Measurements from ENCODE around the gene FAM193B.

The FAM193B gene

GRCh38 chr5:177554474-177555111, at the start of gene FAM193B:
Gene FAM193B (minus strand): TSS chr5:177554563. CDS start chr5:177554458, 105 bp downstream.
- peak; percentile 55 for DNase-seq

- DNase-seq, result no peak
Measured at GRCh38 chr5:177604116-177604521, 49.8 kb upstream of the FAM193B start.

GRCh38 chr5:177603631-177604030, 49.3 kb upstream of the FAM193B start:
- no peak for DNase-seq

GRCh38 chr5:177602458-177602830, 48.1 kb upstream of the FAM193B start:
- no peak for DNase-seq

GRCh38 chr5:177601577-177602457, 47.5 kb upstream of the FAM193B start:
- DNase-seq, result no peak

GRCh38 chr5:177601126-177601525, 46.8 kb upstream of the FAM193B start:
- DNase-seq, result no peak

GRCh38 chr5:177600508-177601018, 46.2 kb upstream of the FAM193B start:
- DNase-seq, result no peak

- peak; percentile 20 for DNase-seq
Measured at GRCh38 chr5:177599731-177600507, 45.6 kb upstream of the FAM193B start, which contains the start of gene B4GALT7. Gene B4GALT7 (plus strand): TSS chr5:177600132. CDS start chr5:177600211, 79 bp downstream.

GRCh38 chr5:177598477-177598876, 44.1 kb upstream of the FAM193B start:
- DNase-seq, result no peak

- no peak for DNase-seq
Measured at GRCh38 chr5:177596775-177597238, 42.4 kb upstream of the FAM193B start.

- no peak for DNase-seq
Measured at GRCh38 chr5:177595991-177596774, 41.8 kb upstream of the FAM193B start.

- DNase-seq, result no peak
Measured at GRCh38 chr5:177595026-177595585, 40.7 kb upstream of the FAM193B start.

GRCh38 chr5:177594071-177594470, 39.7 kb upstream of the FAM193B start:
- no peak for DNase-seq

- DNase-seq, result no peak
Measured at GRCh38 chr5:177593511-177593910, 39.1 kb upstream of the FAM193B start.

- DNase-seq, result no peak
Measured at GRCh38 chr5:177592905-177593304, 38.5 kb upstream of the FAM193B start.

- DNase-seq, result peak; percentile 54
Measured at GRCh38 chr5:177592010-177592834, 37.9 kb upstream of the FAM193B start, which contains the start of gene TMED9. Gene TMED9 (plus strand): TSS chr5:177592203. CDS start chr5:177592215, 12 bp downstream.

GRCh38 chr5:177591690-177592009, 37.3 kb upstream of the FAM193B start:
- no peak for DNase-seq

- no peak for DNase-seq
Measured at GRCh38 chr5:177590406-177590805, 36.0 kb upstream of the FAM193B start.

GRCh38 chr5:177588413-177588909, 34.1 kb upstream of the FAM193B start:
- no peak for DNase-seq

- DNase-seq, result no peak
Measured at GRCh38 chr5:177578316-177578715, 24.0 kb upstream of the FAM193B start.

- DNase-seq, result no peak
Measured at GRCh38 chr5:177576169-177576568, 21.8 kb upstream of the FAM193B start.
